ENCODE data around the gene SRSF1. TPM values are rescaled to one million over a fixed set of nuclear protein-coding genes. Genes with fewer than 3 reads are reported as not detected.

SRSF1 gene
- total RNA-seq, 1 experiment from 2014 or later: 347 TPM

DNA sequence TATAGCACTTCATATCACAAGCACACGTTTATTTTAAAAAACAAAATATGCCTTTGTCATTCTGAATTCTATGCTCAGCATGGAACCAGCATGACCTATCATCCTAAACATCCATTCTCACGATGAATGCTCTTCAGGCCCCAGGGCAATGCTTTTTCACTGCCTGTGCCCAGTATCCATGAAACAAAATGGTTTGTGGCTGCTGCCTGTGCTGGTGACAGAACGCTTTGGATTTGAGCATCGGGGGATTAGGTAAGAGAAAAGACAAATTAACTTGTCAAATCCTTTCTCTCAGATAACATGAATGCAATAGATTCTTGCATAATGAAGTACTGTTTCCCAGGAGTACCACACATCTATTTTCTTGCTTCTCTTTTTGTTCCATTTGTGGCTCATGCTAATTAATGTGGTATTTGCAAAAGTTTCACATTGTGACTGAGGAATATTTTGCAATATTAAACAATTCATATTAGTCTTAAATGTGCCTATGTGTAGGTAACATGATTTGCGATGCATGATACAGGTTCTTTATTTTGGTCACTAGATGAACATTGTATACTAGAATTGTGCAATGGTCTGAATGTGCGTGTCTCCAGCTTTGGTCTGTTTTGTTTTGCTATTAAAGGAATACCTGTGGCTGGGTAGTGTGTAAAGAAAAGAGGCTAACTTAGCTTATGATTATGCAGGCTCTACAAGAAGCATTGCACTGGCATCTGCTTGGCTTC, 25.8 kb upstream of the SRSF1 start:
- H2AFZ ChIP-seq (ENCODE audit: low read length): no peak overlapping the region

DNA sequence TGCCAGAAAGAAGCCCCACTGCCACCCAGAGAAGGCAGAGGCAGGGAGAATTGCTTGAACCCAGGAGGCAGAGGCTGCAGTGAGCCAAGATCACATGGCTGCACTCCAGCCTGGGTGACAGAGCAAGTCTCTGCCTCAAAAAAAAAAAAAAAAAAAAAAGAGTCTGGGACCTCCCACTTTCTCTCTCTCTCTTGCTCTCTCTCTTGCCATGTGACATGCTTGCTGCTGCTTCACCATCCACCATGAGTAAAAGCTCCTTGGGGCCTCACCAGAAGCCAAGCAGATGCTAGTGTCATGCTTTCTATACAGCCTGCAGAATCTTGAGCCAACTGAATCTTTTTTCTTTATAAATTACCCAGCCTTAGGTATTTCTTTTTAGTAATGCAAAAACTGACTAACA, 21.5 kb upstream of the SRSF1 start:
- no peak overlapping the region for H3K9ac ChIP-seq (ENCODE audit: low read length)
- no peaks in the 10 kb centered on the region for H3K9me2 ChIP-seq (replicated peaks; ENCODE audit: insufficient read depth, low read length)
- no peak overlapping the region for H2AFZ ChIP-seq (ENCODE audit: low read length)
- no peak for DNase-seq
- no peaks in the 10 kb centered on the region for H3K36me3 ChIP-seq (ENCODE audit: insufficient read depth, low read length)
- no peaks in the 10 kb centered on the region for H4K20me1 ChIP-seq (ENCODE audit: insufficient read depth, low read depth, low read length)
- no peak overlapping the region for H3K27ac ChIP-seq (ENCODE audit: low read length)
- peaks cover 5% of the 10 kb centered on the region; the same call in 1 of the 2 replicates for H3K4me1 ChIP-seq (ENCODE audit: low read length)
- no peak overlapping the region for H3K4me2 ChIP-seq (ENCODE audit: low read depth, low read length, poor library complexity, severe bottlenecking)
- no peaks in the 10 kb centered on the region for H3K79me2 ChIP-seq (ENCODE audit: low read length)
- no peak overlapping the region for H3K4me3 ChIP-seq (ENCODE audit: low read length)
- H3K9me3 ChIP-seq (ENCODE audit: low read length): no peaks in the 10 kb centered on the region
- H3K27me3 ChIP-seq (ENCODE audit: low read length): no peaks in the 10 kb centered on the region

More for the DNA sequence above, 25.8 kb upstream of the SRSF1 start:
- H3K4me3 ChIP-seq (ENCODE audit: low read length): no peak overlapping the region
- H4K20me1 ChIP-seq (ENCODE audit: insufficient read depth, low read depth, low read length): no peaks in the 10 kb centered on the region
- H3K9ac ChIP-seq (ENCODE audit: low read length): no peak overlapping the region
- H3K9me3 ChIP-seq (ENCODE audit: low read length): no peaks in the 10 kb centered on the region
- no peaks in the 10 kb centered on the region for H3K27me3 ChIP-seq (ENCODE audit: low read length)
- H3K36me3 ChIP-seq (ENCODE audit: insufficient read depth, low read length): no peaks in the 10 kb centered on the region
- no peak for DNase-seq
- no peak overlapping the region for H3K4me2 ChIP-seq (ENCODE audit: low read depth, low read length, poor library complexity, severe bottlenecking)
- H3K27ac ChIP-seq (ENCODE audit: low read length): no peak overlapping the region
- no peaks in the 10 kb centered on the region for H3K79me2 ChIP-seq (ENCODE audit: low read length)
- H3K4me1 ChIP-seq (ENCODE audit: low read length): peaks cover 5% of the 10 kb centered on the region; the same call in 1 of the 2 replicates
- H3K9me2 ChIP-seq (replicated peaks; ENCODE audit: insufficient read depth, low read length): no peaks in the 10 kb centered on the region

GRCh38 chr17:58020401-58020800, 13.4 kb upstream of the SRSF1 start:
- Histone ChIP-seq H3K79me2 (ENCODE audit: low read length) (no peaks in the 10 kb centered on the region), H3K9me2 (replicated peaks; ENCODE audit: insufficient read depth, low read length) (no peaks in the 10 kb centered on the region), H3K27ac (ENCODE audit: low read length) (no peak overlapping the region), H4K20me1 (ENCODE audit: insufficient read depth, low read depth, low read length) (no peaks in the 10 kb centered on the region), H3K4me2 (ENCODE audit: low read depth, low read length, poor library complexity, severe bottlenecking) (peak overlapping the region; percentile 51), H3K9ac (ENCODE audit: low read length) (no peak overlapping the region), H3K36me3 (ENCODE audit: insufficient read depth, low read length) (no peaks in the 10 kb centered on the region), H3K9me3 (ENCODE audit: low read length) (no peaks in the 10 kb centered on the region), H3K4me1 (ENCODE audit: low read length) (peaks cover 36% of the 10 kb centered on the region), H2AFZ (ENCODE audit: low read length) (no peak overlapping the region), H3K27me3 (ENCODE audit: low read length) (no peaks in the 10 kb centered on the region), H3K4me3 (ENCODE audit: low read length) (no peak overlapping the region)
- DNase-seq: no peak

- Histone ChIP-seq H3K9ac (ENCODE audit: low read length) (peak overlapping the region; percentile 44; the same call in 1 of the 2 replicates), H3K4me2 (ENCODE audit: low read depth, low read length, poor library complexity, severe bottlenecking) (peak overlapping the region; percentile 55), H3K27me3 (ENCODE audit: low read length) (no peaks in the 10 kb centered on the region), H3K27ac (ENCODE audit: low read length) (no peak overlapping the region), H4K20me1 (ENCODE audit: insufficient read depth, low read depth, low read length) (no peaks in the 10 kb centered on the region), H3K9me3 (ENCODE audit: low read length) (no peaks in the 10 kb centered on the region), H3K4me3 (ENCODE audit: low read length) (peak overlapping the region; percentile 35; the same call in 1 of the 2 replicates), H3K79me2 (ENCODE audit: low read length) (no peaks in the 10 kb centered on the region), H3K9me2 (replicated peaks; ENCODE audit: insufficient read depth, low read length) (no peaks in the 10 kb centered on the region), H2AFZ (ENCODE audit: low read length) (no peak overlapping the region; the same call in 1 of the 2 replicates), H3K36me3 (ENCODE audit: insufficient read depth, low read length) (no peaks in the 10 kb centered on the region), H3K4me1 (ENCODE audit: low read length) (peaks cover 41% of the 10 kb centered on the region)
- DNase-seq: no peak
Measured at GRCh38 chr17:58019521-58019920, 12.5 kb upstream of the SRSF1 start.

DNA sequence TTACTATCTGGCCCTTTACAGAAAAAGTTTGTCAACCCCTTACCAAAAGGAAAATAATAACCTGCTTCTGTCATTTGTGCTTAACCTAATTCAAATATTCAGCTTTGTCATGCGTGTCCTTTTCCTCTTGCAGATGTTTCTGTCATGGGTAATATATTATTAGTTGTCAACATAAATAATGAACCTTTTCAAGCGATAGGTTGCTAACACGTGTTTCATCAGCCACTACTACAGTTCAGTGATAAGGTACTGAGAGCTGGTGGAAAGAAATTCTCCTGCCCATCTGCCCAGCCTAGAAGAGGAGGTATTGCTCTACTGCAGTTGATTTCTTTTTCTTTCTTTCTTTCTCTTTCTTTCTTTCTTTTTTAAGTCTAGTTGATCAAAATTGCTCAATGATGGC, 12.0 kb upstream of the SRSF1 start:
- Histone ChIP-seq H3K79me2 (ENCODE audit: low read length) (no peaks in the 10 kb centered on the region), H3K4me2 (ENCODE audit: low read depth, low read length, poor library complexity, severe bottlenecking) (peak overlapping the region; percentile 55), H3K9me2 (replicated peaks; ENCODE audit: insufficient read depth, low read length) (no peaks in the 10 kb centered on the region), H3K27ac (ENCODE audit: low read length) (no peak overlapping the region), H3K4me3 (ENCODE audit: low read length) (peak overlapping the region; percentile 6; the same call in 1 of the 2 replicates), H3K36me3 (ENCODE audit: insufficient read depth, low read length) (no peaks in the 10 kb centered on the region), H4K20me1 (ENCODE audit: insufficient read depth, low read depth, low read length) (no peaks in the 10 kb centered on the region), H3K27me3 (ENCODE audit: low read length) (no peaks in the 10 kb centered on the region), H2AFZ (ENCODE audit: low read length) (no peak overlapping the region; the same call in 1 of the 2 replicates), H3K9me3 (ENCODE audit: low read length) (no peaks in the 10 kb centered on the region), H3K4me1 (ENCODE audit: low read length) (peaks cover 41% of the 10 kb centered on the region), H3K9ac (ENCODE audit: low read length) (peak overlapping the region; percentile 44; the same call in 1 of the 2 replicates)
- no peak for DNase-seq

GRCh38 chr17:58010067-58010799, 3.2 kb upstream of the SRSF1 start:
- H3K4me1 ChIP-seq (ENCODE audit: low read length): peaks cover 20% of the 10 kb centered on the region
- H3K79me2 ChIP-seq (ENCODE audit: low read length): peaks cover 18% of the 10 kb centered on the region
- no peaks in the 10 kb centered on the region for H3K9me2 ChIP-seq (replicated peaks; ENCODE audit: insufficient read depth, low read length)
- no peak overlapping the region for H3K4me3 ChIP-seq (ENCODE audit: low read length)
- H3K36me3 ChIP-seq (ENCODE audit: insufficient read depth, low read length): peaks cover 16% of the 10 kb centered on the region
- H4K20me1 ChIP-seq (ENCODE audit: insufficient read depth, low read depth, low read length): peaks cover 16% of the 10 kb centered on the region
- no peak overlapping the region for H3K9ac ChIP-seq (ENCODE audit: low read length)
- no peak overlapping the region for H2AFZ ChIP-seq (ENCODE audit: low read length)
- H3K9me3 ChIP-seq (ENCODE audit: low read length): no peaks in the 10 kb centered on the region
- no peak for DNase-seq
- H3K27ac ChIP-seq (ENCODE audit: low read length): no peak overlapping the region
- no peaks in the 10 kb centered on the region for H3K27me3 ChIP-seq (ENCODE audit: low read length)
- H3K4me2 ChIP-seq (ENCODE audit: low read depth, low read length, poor library complexity, severe bottlenecking): no peak overlapping the region

GRCh38 chr17:58007781-58008706, 998 bp upstream of the SRSF1 start:
- peak overlapping the region; percentile 97 for H3K27ac ChIP-seq (ENCODE audit: low read length)
- no peaks in the 10 kb centered on the region for H3K9me3 ChIP-seq (ENCODE audit: low read length)
- H3K9me2 ChIP-seq (replicated peaks; ENCODE audit: insufficient read depth, low read length): no peaks in the 10 kb centered on the region
- peaks cover 38% of the 10 kb centered on the region for H3K4me1 ChIP-seq (ENCODE audit: low read length)
- peak overlapping the region; percentile 58; the same call in 1 of the 2 replicates for H2AFZ ChIP-seq (ENCODE audit: low read length)
- peak overlapping the region; percentile 100 for H3K9ac ChIP-seq (ENCODE audit: low read length)
- DNase-seq: no peak
- peaks cover 35% of the 10 kb centered on the region for H4K20me1 ChIP-seq (ENCODE audit: insufficient read depth, low read depth, low read length)
- H3K27me3 ChIP-seq (ENCODE audit: low read length): no peaks in the 10 kb centered on the region
- peak overlapping the region; percentile 97 for H3K4me3 ChIP-seq (ENCODE audit: low read length)
- H3K36me3 ChIP-seq (ENCODE audit: insufficient read depth, low read length): peaks cover 38% of the 10 kb centered on the region
- peaks cover 40% of the 10 kb centered on the region for H3K79me2 ChIP-seq (ENCODE audit: low read length)
- H3K4me2 ChIP-seq (ENCODE audit: low read depth, low read length, poor library complexity, severe bottlenecking): peak overlapping the region; percentile 83
